ENCODE measurements around the gene KDELR3. TPM values are rescaled to one million over a fixed set of nuclear protein-coding genes. Genes with fewer than 3 reads are reported as not detected.

Gene KDELR3
- total and polyA plus RNA-seq, 2 of the 8 experiments (the other 6 are each of a cell fraction or from before 2014, with no cell fraction given), result 7.9 to 13.0 TPM

GRCh38 chr22:38461414-38462081, 6.3 kb upstream of the KDELR3 start (continued):
- TF ChIP-seq CREB1 (IDR thresholded peaks at IDR 0.05) (peak; percentile 73), PHF8 (conservative IDR thresholded peaks at IDR 0.05; ENCODE audit: low read depth, low read length) (0 out of 2 replicates have a peak, but pooled peaks have one; percentile 27), KDM4A (IDR thresholded peaks at IDR 0.05; ENCODE audit: low read depth, low read length, severe bottlenecking) (no peak), CBX5 (IDR thresholded peaks at IDR 0.05; ENCODE audit: low read depth, low read length) (no peak), TAF1 (IDR thresholded peaks at IDR 0.05; ENCODE audit: low read depth, low read length) (peak; percentile 61; the same call in 1 of the 2 replicates), KDM1A (IDR thresholded peaks at IDR 0.05; ENCODE audit: borderline replicate concordance, low read length) (peak; percentile 93), EGR1 (IDR thresholded peaks at IDR 0.05; ENCODE audit: borderline replicate concordance, low read depth, low read length) (peak; percentile 78), HDAC6 (IDR thresholded peaks at IDR 0.05; ENCODE audit: low read depth, low read length) (no peak), SUZ12 (IDR thresholded peaks at IDR 0.05; ENCODE audit: low read length) (peak; percentile 38; the same call in 1 of the 2 replicates), RFX5 (IDR thresholded peaks at IDR 0.05; ENCODE audit: borderline replicate concordance, low read depth, low read length) (peak; percentile 61; the same call in 1 of the 2 replicates), HDAC2 (IDR thresholded peaks at IDR 0.05; ENCODE audit: borderline replicate concordance in 1 of 2, low read depth in 2 of 2, low read length in 2 of 2) (peak in 1 of 2 experiments; percentile 32; a peak in 1 of 4 replicates), RBBP5 (IDR thresholded peaks at IDR 0.05; ENCODE audit: borderline replicate concordance, low read depth, low read length) (no peak), CHD1 (IDR thresholded peaks at IDR 0.05; ENCODE audit: low read depth, low read length) (0 out of 2 replicates have a peak, but pooled peaks have one; percentile 46), POLR2A (IDR thresholded peaks at IDR 0.05; ENCODE audit: control extremely low read depth in 1 of 2, low read depth in 2 of 2, low read length in 2 of 2) (no peak), RAD21 (IDR thresholded peaks at IDR 0.05 in 1 of 2, conservative IDR thresholded peaks at IDR 0.05 in 1 of 2; ENCODE audit: low read depth in 2 of 2, low read length in 2 of 2) (no peak; a peak in 1 of 4 replicates), SP1 (IDR thresholded peaks at IDR 0.05; ENCODE audit: low read depth, low read length) (peak; percentile 98), TAF7 (optimal IDR thresholded peaks at IDR 0.05; ENCODE audit: borderline replicate concordance, low read depth, low read length) (no peak), SIN3A (conservative IDR thresholded peaks at IDR 0.05 in 1 of 2, IDR thresholded peaks at IDR 0.05 in 1 of 2; ENCODE audit: low read depth in 1 of 2, low read length in 2 of 2) (peak; percentile 34 to 90; a peak in 1 of 4 replicates), ASH2L (IDR thresholded peaks at IDR 0.05; ENCODE audit: low read length) (peak; percentile 44), GABPA (IDR thresholded peaks at IDR 0.05; ENCODE audit: borderline replicate concordance, insufficient read depth, low read length) (peak; percentile 65; the same call in 1 of the 2 replicates), TEAD4 (IDR thresholded peaks at IDR 0.05; ENCODE audit: low read depth, low read length) (peak; percentile 82), CEBPB (IDR thresholded peaks at IDR 0.05; ENCODE audit: low read depth, low read length) (no peak), YY1 (IDR thresholded peaks at IDR 0.05; ENCODE audit: low read depth, low read length) (peak; percentile 55; the same call in 1 of the 2 replicates)
- TF ChIP-seq, protein P1, sequence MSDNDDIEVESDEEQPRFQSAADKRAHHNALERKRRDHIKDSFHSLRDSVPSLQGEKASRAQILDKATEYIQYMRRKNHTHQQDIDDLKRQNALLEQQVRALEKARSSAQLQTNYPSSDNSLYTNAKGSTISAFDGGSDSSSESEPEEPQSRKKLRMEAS (IDR thresholded peaks at IDR 0.05), result peak; percentile 52
